ENCODE results near the gene TGDS. TPM values are rescaled to one million over a fixed set of nuclear protein-coding genes. Genes with fewer than 3 reads are reported as not detected.

The TGDS gene
- total and polyA plus RNA-seq, 2 experiments from 2014 or later = 14.2 to 18.3 TPM

GRCh38 chr13:94561126-94561525, 34.8 kb downstream of the TGDS start:
- TF ChIP-seq EZH2phosphoT487 (IDR thresholded peaks at IDR 0.05; ENCODE audit: insufficient read depth, low read depth) (no peak), EZH2 (IDR thresholded peaks at IDR 0.05; ENCODE audit: insufficient read depth, poor library complexity, severe bottlenecking) (no peak)
- WGBS, 2 experiments (ENCODE audit: low coverage in 1 of 2, low lambda C conversion rate in 2 of 2, missing lambda C conversion rate in 2 of 2) = 88 to 92% methylated on average over 3 of the region's 3 CpGs

GRCh38 chr13:94560116-94560515, 35.8 kb downstream of the TGDS start:
- in situ Hi-C loops (cut with MboI) = no loop called here
- Histone ChIP-seq H3K27ac (no peak overlapping the region), H4K20me1 (ENCODE audit: insufficient read depth) (no peaks in the 10 kb centered on the region), H3K9ac (no peak overlapping the region), H3K79me2 (ENCODE audit: insufficient read depth) (no peaks in the 10 kb centered on the region), H3K27me3 (replicated peaks; ENCODE audit: insufficient read depth) (no peaks in the 10 kb centered on the region), H3K9me3 (ENCODE audit: low read depth) (no peaks in the 10 kb centered on the region), H2AFZ (no peak overlapping the region), H3K4me3 (no peak overlapping the region), H3K9me2 (ENCODE audit: insufficient read depth) (no peaks in the 10 kb centered on the region), H3K36me3 (ENCODE audit: low read depth) (no peaks in the 10 kb centered on the region), H3K4me1 (ENCODE audit: insufficient read depth) (no peaks in the 10 kb centered on the region), H3K4me2 (ENCODE audit: unreplicated experiment) (no peak overlapping the region), H3F3A (ENCODE audit: insufficient read depth) (no peaks in the 10 kb centered on the region)
- TF ChIP-seq EZH2phosphoT487 (IDR thresholded peaks at IDR 0.05; ENCODE audit: insufficient read depth, low read depth) (no peak), EZH2 (IDR thresholded peaks at IDR 0.05; ENCODE audit: insufficient read depth, poor library complexity, severe bottlenecking) (no peak)
- DNase-seq = no peak
- 55 to 69% methylated on average over 2 of the region's 2 CpGs for WGBS, 2 experiments (ENCODE audit: low coverage in 1 of 2, low lambda C conversion rate in 2 of 2, missing lambda C conversion rate in 2 of 2)

More at GRCh38 chr13:94561126-94561525, 34.8 kb downstream of the TGDS start:
- DNase-seq = no peak
- no peaks in the 10 kb centered on the region for H3K36me3 ChIP-seq (ENCODE audit: low read depth)
- H3K79me2 ChIP-seq (ENCODE audit: insufficient read depth) = no peaks in the 10 kb centered on the region
- no peaks in the 10 kb centered on the region for H3F3A ChIP-seq (ENCODE audit: insufficient read depth)
- no peaks in the 10 kb centered on the region for H4K20me1 ChIP-seq (ENCODE audit: insufficient read depth)
- H3K4me2 ChIP-seq (ENCODE audit: unreplicated experiment) = no peak overlapping the region
- H3K27ac ChIP-seq = no peak overlapping the region
- H3K27me3 ChIP-seq (replicated peaks; ENCODE audit: insufficient read depth) = no peaks in the 10 kb centered on the region
- H3K4me3 ChIP-seq = no peak overlapping the region
- H3K9me2 ChIP-seq (ENCODE audit: insufficient read depth) = no peaks in the 10 kb centered on the region
- no peaks in the 10 kb centered on the region for H3K4me1 ChIP-seq (ENCODE audit: insufficient read depth)
- no peaks in the 10 kb centered on the region for H3K9me3 ChIP-seq (ENCODE audit: low read depth)
- H2AFZ ChIP-seq = no peak overlapping the region
- in situ Hi-C loops (cut with MboI) = no loop called here
- H3K9ac ChIP-seq = no peak overlapping the region

GRCh38 chr13:94559222-94559795, 36.6 kb downstream of the TGDS start:
- no peak overlapping the region for H3K27ac ChIP-seq
- H2AFZ ChIP-seq = no peak overlapping the region
- no peaks in the 10 kb centered on the region for H3K79me2 ChIP-seq (ENCODE audit: insufficient read depth)
- H3K9me3 ChIP-seq (ENCODE audit: low read depth) = no peaks in the 10 kb centered on the region
- TF ChIP-seq EZH2phosphoT487 (IDR thresholded peaks at IDR 0.05; ENCODE audit: insufficient read depth, low read depth) (no peak), EZH2 (IDR thresholded peaks at IDR 0.05; ENCODE audit: insufficient read depth, poor library complexity, severe bottlenecking) (no peak)
- no peaks in the 10 kb centered on the region for H3K4me1 ChIP-seq (ENCODE audit: insufficient read depth)
- H3K9me2 ChIP-seq (ENCODE audit: insufficient read depth) = no peaks in the 10 kb centered on the region
- in situ Hi-C loops (cut with MboI) = no loop called here
- H3K4me3 ChIP-seq = no peak overlapping the region
- H3K27me3 ChIP-seq (replicated peaks; ENCODE audit: insufficient read depth) = no peaks in the 10 kb centered on the region
- H4K20me1 ChIP-seq (ENCODE audit: insufficient read depth) = no peaks in the 10 kb centered on the region
- WGBS, 2 experiments (ENCODE audit: low coverage in 1 of 2, low lambda C conversion rate in 2 of 2, missing lambda C conversion rate in 2 of 2) = 86 to 92% methylated on average over 6 of the region's 6 CpGs
- H3K4me2 ChIP-seq (ENCODE audit: unreplicated experiment) = no peak overlapping the region
- DNase-seq = no peak
- H3K36me3 ChIP-seq (ENCODE audit: low read depth) = no peaks in the 10 kb centered on the region
- no peaks in the 10 kb centered on the region for H3F3A ChIP-seq (ENCODE audit: insufficient read depth)
- no peak overlapping the region for H3K9ac ChIP-seq

- no peak overlapping the region for H3K4me3 ChIP-seq
- no peaks in the 10 kb centered on the region for H3F3A ChIP-seq (ENCODE audit: insufficient read depth)
- H3K9me3 ChIP-seq (ENCODE audit: low read depth) = no peaks in the 10 kb centered on the region
- no peak for DNase-seq
- no peak overlapping the region for H2AFZ ChIP-seq
- H3K79me2 ChIP-seq (ENCODE audit: insufficient read depth) = no peaks in the 10 kb centered on the region
- no peak overlapping the region for H3K27ac ChIP-seq
- no peaks in the 10 kb centered on the region for H3K4me1 ChIP-seq (ENCODE audit: insufficient read depth)
- no peaks in the 10 kb centered on the region for H3K36me3 ChIP-seq (ENCODE audit: low read depth)
- H3K27me3 ChIP-seq (replicated peaks; ENCODE audit: insufficient read depth) = no peaks in the 10 kb centered on the region
- H3K4me2 ChIP-seq (ENCODE audit: unreplicated experiment) = no peak overlapping the region
- H3K9me2 ChIP-seq (ENCODE audit: insufficient read depth) = no peaks in the 10 kb centered on the region
- 76 to 79% methylated on average over 6 of the region's 6 CpGs for WGBS, 2 experiments (ENCODE audit: low coverage in 1 of 2, low lambda C conversion rate in 2 of 2, missing lambda C conversion rate in 2 of 2)
- in situ Hi-C loops (cut with MboI) = no loop called here
- TF ChIP-seq EZH2phosphoT487 (IDR thresholded peaks at IDR 0.05; ENCODE audit: insufficient read depth, low read depth) (no peak), EZH2 (IDR thresholded peaks at IDR 0.05; ENCODE audit: insufficient read depth, poor library complexity, severe bottlenecking) (no peak)
- no peaks in the 10 kb centered on the region for H4K20me1 ChIP-seq (ENCODE audit: insufficient read depth)
- H3K9ac ChIP-seq = no peak overlapping the region
Measured at GRCh38 chr13:94558716-94559115, 37.2 kb downstream of the TGDS start.

All from GM23248 (cell line).